ENCODE data around the gene CEBPE. TPM values are rescaled to one million over a fixed set of nuclear protein-coding genes. Genes with fewer than 3 reads are reported as not detected.
A peak's percentile ranks its signal among the peaks of the same experiment; 100 is the strongest.

CEBPE gene
- not detected in 2 replicates for total RNA-seq (2014; rRNA removed; shearing (Covaris generic))
- polyA plus RNA-seq (2015; cell fraction: cytosol; rRNA removed), result not detected in 2 replicates
- not detected in 2 replicates for polyA plus RNA-seq (2015; cell fraction: nucleus; rRNA removed)

DNA sequence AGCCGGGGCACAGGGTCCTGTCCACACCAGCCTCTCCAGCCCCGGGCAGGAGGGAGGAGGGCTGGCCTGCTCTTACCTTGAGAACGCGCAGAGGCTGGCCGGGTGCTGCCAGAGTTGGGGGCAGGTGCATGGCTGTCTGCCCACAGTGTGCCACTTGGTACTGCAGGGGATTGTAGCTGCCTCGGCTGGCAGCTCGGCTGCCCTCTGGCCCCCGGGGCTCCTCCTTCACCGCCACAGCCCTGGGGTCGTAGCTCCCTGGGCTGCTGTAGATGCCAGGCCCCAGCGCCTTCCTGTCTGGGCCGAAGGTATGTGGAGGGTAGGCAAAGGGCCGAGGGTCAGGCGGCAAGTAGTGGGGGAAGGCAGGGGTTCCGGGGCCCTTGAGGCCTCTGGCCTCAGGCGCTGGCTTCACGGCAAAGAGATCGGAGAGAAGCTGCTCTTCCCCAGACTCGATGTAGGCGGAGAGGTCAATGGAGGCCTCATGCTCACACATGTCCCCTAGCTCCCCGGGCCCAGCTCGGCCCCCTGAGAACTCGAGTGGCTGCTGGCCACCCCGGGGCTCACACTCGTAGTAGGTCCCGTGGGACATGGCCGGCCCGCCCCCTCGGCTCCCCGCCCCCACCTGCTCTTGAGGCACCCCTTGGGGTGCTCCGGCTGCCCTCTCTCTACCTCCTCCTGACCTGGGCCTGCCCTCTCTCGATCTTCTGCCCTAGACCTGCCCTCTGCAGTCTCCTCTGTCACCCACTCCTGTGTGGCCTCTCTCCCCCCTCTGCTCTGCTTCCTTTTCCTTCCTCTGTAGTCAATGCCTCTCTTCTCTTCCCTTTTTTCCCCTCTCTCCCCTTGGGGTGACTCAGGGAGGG is at the start of gene CEBPE:
Gene CEBPE (minus strand): TSS at position 750 of the 857 bp plus-strand sequence. CDS start 164 bp downstream, at position 586.
- in situ Hi-C loops (cut with HindIII; ENCODE audit: low pct_unique_long_range_greater_than_20kb, low sequenced_read_pairs), result no loop called here
- DNase-seq (ENCODE audit: low read depth, low spot score), result no peak

- in situ Hi-C loops (cut with HindIII; ENCODE audit: low pct_unique_long_range_greater_than_20kb, low sequenced_read_pairs), result no loop called here
- no peak for DNase-seq (ENCODE audit: low read depth, low spot score)
These were observed 49.2 kb upstream of the CEBPE start for GRCh38 chr14:23168246-23168645.

- in situ Hi-C loops (cut with HindIII; ENCODE audit: low pct_unique_long_range_greater_than_20kb, low sequenced_read_pairs), result no loop called here
- DNase-seq (ENCODE audit: low read depth, low spot score), result no peak
These were observed 48.2 kb upstream of the CEBPE start for GRCh38 chr14:23167116-23167847.

DNA sequence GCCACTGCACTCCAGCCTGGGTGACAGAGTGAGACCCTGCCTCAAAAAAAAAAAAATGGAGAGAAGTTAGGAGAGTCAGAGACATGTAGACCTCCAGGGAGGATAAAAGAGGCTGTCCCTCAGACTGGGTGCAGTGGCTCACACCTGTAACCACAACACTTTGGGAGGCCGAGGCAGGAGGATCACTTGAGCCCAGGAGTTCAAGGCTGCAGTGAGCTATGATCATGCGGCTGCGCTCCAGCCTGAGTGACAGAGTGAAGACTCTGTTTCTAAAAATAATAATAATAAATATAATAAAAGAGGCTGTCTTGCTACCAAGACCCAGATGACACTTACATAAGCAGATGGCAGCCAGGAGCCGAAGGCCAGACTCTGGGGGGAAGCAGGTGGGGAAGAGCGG is 45.9 kb upstream of the CEBPE start:
- in situ Hi-C loops (cut with HindIII; ENCODE audit: low pct_unique_long_range_greater_than_20kb, low sequenced_read_pairs), result no loop called here
- DNase-seq (ENCODE audit: low read depth, low spot score), result no peak

- in situ Hi-C loops (cut with HindIII; ENCODE audit: low pct_unique_long_range_greater_than_20kb, low sequenced_read_pairs), result no loop called here
- no peak for DNase-seq (ENCODE audit: low read depth, low spot score)
These were observed 45.2 kb upstream of the CEBPE start for GRCh38 chr14:23164250-23164649.

- in situ Hi-C loops (cut with HindIII; ENCODE audit: low pct_unique_long_range_greater_than_20kb, low sequenced_read_pairs), result no loop called here
These were observed 44.8 kb upstream of the CEBPE start for GRCh38 chr14:23163830-23164229.

GRCh38 chr14:23162800-23163199 is 43.7 kb upstream of the CEBPE start:
- in situ Hi-C loops (cut with HindIII; ENCODE audit: low pct_unique_long_range_greater_than_20kb, low sequenced_read_pairs), result no loop called here
- DNase-seq (ENCODE audit: low read depth, low spot score), result no peak

More at GRCh38 chr14:23163830-23164229, 44.8 kb upstream of the CEBPE start:
- DNase-seq (ENCODE audit: low read depth, low spot score), result no peak

DNA sequence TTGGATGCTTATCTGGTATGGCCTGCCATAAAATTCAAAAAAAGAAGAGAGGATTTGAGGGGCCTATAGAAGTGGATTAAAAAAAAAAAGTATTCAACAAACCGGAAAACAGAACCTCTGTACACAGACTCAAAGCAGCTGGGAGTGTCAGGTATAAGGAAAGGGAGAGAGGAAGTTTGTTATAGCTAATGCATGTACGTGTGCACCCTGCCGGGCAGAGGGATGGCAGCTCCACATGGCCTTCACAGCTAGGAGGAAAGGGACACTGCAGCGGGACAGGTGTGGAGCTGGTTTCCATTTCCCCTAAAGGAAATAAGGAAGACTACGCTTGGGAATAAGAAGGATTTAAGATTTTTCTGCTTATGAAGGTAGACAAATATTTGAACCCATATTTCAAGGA is 43.0 kb upstream of the CEBPE start:
- in situ Hi-C loops (cut with HindIII; ENCODE audit: low pct_unique_long_range_greater_than_20kb, low sequenced_read_pairs), result no loop called here
- no peak for DNase-seq (ENCODE audit: low read depth, low spot score)

DNA sequence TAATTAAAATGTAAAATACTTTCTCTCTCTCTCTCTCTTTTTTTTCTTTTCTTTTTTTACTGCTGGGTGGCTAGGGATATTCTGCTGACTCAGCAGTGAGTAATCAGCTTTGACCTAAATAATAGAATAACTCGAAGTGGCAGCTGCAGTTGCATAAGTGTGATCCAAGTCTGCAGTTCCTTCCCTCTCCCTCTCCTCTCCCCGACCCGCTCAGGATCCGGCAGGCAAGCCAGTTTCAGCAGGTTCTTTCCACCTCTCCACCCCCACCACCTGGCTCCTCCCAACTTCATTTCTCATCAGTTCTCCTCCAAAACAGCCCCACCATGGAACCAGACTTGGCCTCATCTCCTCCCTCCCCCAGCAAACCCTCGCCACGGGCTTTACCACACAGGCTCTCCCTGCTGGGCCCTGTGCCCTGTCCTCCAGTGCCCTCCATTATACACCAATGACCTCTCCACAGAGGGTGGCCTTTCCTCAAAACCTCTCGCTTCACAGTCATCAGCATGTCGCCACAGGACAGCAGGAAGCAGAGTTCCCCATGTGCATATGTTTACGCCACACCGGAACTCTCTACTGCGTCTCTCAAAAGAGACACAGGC is 42.0 kb upstream of the CEBPE start:
- in situ Hi-C loops (cut with HindIII; ENCODE audit: low pct_unique_long_range_greater_than_20kb, low sequenced_read_pairs), result no loop called here
- no peak for DNase-seq (ENCODE audit: low read depth, low spot score)

DNA sequence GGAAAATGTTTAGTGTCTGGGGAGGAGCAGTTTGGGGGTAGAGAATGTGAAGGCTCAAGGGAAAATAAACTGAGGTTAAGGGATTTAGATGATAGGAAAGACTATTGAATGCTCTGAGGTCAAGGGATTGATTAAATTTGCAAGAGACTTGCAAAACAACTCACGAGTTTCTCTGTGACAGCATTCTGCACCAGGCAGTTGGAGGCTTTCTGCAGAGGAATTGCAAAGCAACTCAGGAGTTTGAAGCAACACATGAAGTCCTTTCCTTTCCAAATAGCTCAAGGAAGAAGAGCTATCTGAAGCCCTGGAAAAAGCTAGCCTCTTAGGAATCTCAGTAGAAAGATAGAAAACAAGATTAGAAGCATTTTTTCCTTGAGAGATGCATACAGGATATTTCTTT is 40.5 kb upstream of the CEBPE start:
- no peak for DNase-seq (ENCODE audit: low read depth, low spot score)
- in situ Hi-C loops (cut with HindIII; ENCODE audit: low pct_unique_long_range_greater_than_20kb, low sequenced_read_pairs), result no loop called here

GRCh38 chr14:23158779-23159178 is 39.7 kb upstream of the CEBPE start:
- in situ Hi-C loops (cut with HindIII; ENCODE audit: low pct_unique_long_range_greater_than_20kb, low sequenced_read_pairs), result no loop called here
- no peak for DNase-seq (ENCODE audit: low read depth, low spot score)

DNA sequence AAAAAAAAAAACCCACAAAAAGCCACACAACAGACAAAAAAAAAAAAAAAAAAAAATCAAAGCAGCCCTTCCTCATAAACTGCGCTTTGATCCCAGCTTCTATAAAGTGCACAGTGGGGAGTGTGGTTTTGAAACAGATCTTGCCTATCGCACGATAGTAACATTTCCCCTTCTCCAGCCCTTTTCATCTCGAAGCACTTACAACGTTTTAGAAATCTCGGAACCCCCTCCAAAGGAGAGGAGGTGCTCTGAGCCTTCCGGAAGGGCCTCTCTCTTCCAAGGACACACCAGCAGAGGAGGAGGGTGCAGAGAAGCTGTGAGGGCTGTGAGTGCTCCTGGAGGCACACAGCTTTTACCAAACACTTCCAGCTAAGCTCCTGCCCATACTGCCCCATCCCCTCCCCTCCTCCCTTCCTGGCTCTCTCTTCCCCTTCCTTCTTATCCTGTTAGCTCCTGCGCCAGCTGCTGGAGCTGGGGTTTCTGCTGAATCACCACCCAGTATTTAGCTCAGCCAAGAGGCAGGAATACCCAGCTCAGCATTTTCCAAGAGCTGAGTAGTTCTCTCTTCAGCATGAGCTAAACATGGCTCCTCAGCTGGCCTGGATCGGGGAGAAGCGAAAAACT is 36.0 kb upstream of the CEBPE start:
- peak; percentile 16 for DNase-seq (ENCODE audit: low read depth, low spot score)
- in situ Hi-C loops (cut with HindIII; ENCODE audit: low pct_unique_long_range_greater_than_20kb, low sequenced_read_pairs), result no loop called here

DNA sequence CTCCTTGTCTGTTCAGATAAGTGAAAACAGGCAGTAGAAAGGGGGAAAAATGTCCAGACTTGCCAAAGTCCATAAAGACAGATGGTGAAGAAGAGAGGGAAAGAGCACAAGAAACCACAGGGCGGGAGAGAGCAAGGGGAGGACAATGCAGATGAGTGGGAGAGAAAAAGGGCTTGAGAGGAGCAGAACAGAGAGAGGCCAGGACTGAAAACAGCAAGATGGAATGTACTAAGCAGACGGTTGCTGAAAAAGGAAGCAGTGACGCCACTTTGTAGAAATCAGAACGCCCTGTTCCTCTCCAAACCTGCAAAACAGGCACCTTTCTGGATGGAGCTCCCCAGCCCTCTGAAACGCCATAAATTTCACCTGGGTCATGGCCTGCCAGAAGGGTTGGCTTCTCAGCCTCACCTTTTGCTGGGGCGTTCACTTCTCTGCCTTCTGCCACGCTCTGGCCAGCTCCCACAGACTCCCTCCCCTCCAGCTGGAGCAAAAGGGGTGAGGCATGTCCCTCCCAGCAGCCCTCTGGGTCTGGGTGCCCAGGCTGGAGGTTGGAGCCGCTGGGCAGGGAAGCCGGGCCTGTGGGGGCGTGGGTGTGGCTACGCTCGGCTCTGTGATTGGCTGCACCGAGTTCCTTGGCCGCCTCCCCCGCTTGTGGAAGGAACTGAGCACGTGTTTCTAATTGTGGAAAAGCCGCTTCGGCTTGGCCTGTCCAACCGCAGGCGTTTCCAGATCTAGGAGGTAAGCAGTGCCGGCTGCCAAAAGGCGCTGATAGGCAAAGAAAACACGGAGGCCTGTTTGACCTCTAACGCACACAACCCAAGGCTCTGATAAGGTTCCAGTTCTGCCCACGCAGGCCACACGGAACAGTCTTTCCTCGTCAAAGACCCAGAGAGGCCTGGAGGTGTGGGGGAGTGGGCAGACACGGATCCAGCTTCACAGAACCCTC is 35.1 kb upstream of the CEBPE start:
- in situ Hi-C loops (cut with HindIII; ENCODE audit: low pct_unique_long_range_greater_than_20kb, low sequenced_read_pairs), result no loop called here
- DNase-seq (ENCODE audit: low read depth, low spot score), result peak; percentile 76

GRCh38 chr14:23151342-23151741 is 32.3 kb upstream of the CEBPE start:
- DNase-seq (ENCODE audit: low read depth, low spot score), result no peak
- in situ Hi-C loops (cut with HindIII; ENCODE audit: low pct_unique_long_range_greater_than_20kb, low sequenced_read_pairs), result no loop called here

- DNase-seq (ENCODE audit: low read depth, low spot score), result no peak
- in situ Hi-C loops (cut with HindIII; ENCODE audit: low pct_unique_long_range_greater_than_20kb, low sequenced_read_pairs), result no loop called here
These were observed 30.7 kb upstream of the CEBPE start for GRCh38 chr14:23149745-23150144.

DNA sequence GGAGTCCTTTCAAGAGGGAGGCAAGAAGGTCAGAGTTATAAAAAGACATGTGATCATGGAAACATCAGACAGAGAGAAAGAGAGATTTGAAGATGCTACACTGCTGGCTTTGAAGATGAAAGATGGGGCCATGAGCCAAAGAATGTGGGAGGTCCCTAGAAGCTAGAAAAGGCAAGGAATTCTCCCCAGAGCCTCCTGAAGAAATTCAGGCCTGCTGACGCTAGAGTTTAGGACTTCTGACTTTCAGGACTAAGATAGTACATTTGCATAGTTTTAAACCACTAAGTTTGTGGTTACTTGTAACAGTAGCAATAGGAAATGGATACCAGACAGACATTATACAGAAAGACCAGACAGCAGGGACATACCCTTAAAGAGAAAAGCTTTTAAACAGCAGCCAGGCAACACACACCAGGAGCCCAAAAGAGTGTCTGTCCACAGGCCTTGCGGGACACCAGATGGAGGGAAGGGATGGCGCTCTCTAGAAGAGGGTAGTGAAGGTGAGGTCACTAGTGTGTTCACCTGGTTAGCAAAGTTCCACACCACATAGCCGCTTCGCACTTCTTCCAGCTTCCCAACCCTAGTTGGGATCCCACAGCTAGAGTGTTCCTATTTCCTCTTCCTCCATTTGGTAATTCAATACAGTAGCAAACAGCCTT is 29.7 kb upstream of the CEBPE start:
- in situ Hi-C loops (cut with HindIII; ENCODE audit: low pct_unique_long_range_greater_than_20kb, low sequenced_read_pairs), result no loop called here
- no peak for DNase-seq (ENCODE audit: low read depth, low spot score)

Measured in SK-MEL-5 (cell line).